Measurements from ENCODE around the gene CES4A.
"Not testable (repeated sequence)": the region's sequence is repeated elsewhere in the genome, so short reads cannot be mapped to it uniquely, and the experiment has no call there.

CES4A gene

GRCh38 chr16:66993558-66993957 lies 5.2 kb downstream of the CES4A start:
- not testable (repeated sequence) for H3K4me1 ChIP-seq (ENCODE audit: control insufficient read depth, insufficient read depth, low read length); H3K27ac ChIP-seq (ENCODE audit: low read depth, low read length); H3K4me3 ChIP-seq (ENCODE audit: low read depth, low read length); H3K36me3 ChIP-seq (ENCODE audit: control insufficient read depth, insufficient read depth, low read length); H3K9ac ChIP-seq (ENCODE audit: low read length); H3K9me3 ChIP-seq (ENCODE audit: control insufficient read depth, insufficient read depth, low read depth, low read length)
- H3K27me3 ChIP-seq (ENCODE audit: control insufficient read depth, insufficient read depth, low read length) = peaks cover 17% of the 10 kb centered on the region

GRCh38 chr16:66996324-66996982 lies 8.1 kb downstream of the CES4A start:
- Histone ChIP-seq H3K9ac (ENCODE audit: low read length) (no peak overlapping the region), H3K9me3 (ENCODE audit: control insufficient read depth, insufficient read depth, low read depth, low read length) (no peaks in the 10 kb centered on the region), H3K36me3 (ENCODE audit: control insufficient read depth, insufficient read depth, low read length) (no peaks in the 10 kb centered on the region), H3K27ac (ENCODE audit: low read depth, low read length) (no peak overlapping the region), H3K4me3 (ENCODE audit: low read depth, low read length) (no peak overlapping the region), H3K4me1 (ENCODE audit: control insufficient read depth, insufficient read depth, low read length) (peaks cover 4% of the 10 kb centered on the region; the same call in 1 of the 2 replicates), H3K27me3 (ENCODE audit: control insufficient read depth, insufficient read depth, low read length) (peaks cover 45% of the 10 kb centered on the region)

GRCh38 chr16:66996983-66997358 lies 8.6 kb downstream of the CES4A start:
- Histone ChIP-seq H3K9ac (ENCODE audit: low read length) (no peak overlapping the region), H3K4me1 (ENCODE audit: control insufficient read depth, insufficient read depth, low read length) (peaks cover 5% of the 10 kb centered on the region; the same call in 1 of the 2 replicates), H3K27me3 (ENCODE audit: control insufficient read depth, insufficient read depth, low read length) (peaks cover 50% of the 10 kb centered on the region), H3K4me3 (ENCODE audit: low read depth, low read length) (no peak overlapping the region), H3K36me3 (ENCODE audit: control insufficient read depth, insufficient read depth, low read length) (no peaks in the 10 kb centered on the region), H3K9me3 (ENCODE audit: control insufficient read depth, insufficient read depth, low read depth, low read length) (no peaks in the 10 kb centered on the region), H3K27ac (ENCODE audit: low read depth, low read length) (no peak overlapping the region)

DNA sequence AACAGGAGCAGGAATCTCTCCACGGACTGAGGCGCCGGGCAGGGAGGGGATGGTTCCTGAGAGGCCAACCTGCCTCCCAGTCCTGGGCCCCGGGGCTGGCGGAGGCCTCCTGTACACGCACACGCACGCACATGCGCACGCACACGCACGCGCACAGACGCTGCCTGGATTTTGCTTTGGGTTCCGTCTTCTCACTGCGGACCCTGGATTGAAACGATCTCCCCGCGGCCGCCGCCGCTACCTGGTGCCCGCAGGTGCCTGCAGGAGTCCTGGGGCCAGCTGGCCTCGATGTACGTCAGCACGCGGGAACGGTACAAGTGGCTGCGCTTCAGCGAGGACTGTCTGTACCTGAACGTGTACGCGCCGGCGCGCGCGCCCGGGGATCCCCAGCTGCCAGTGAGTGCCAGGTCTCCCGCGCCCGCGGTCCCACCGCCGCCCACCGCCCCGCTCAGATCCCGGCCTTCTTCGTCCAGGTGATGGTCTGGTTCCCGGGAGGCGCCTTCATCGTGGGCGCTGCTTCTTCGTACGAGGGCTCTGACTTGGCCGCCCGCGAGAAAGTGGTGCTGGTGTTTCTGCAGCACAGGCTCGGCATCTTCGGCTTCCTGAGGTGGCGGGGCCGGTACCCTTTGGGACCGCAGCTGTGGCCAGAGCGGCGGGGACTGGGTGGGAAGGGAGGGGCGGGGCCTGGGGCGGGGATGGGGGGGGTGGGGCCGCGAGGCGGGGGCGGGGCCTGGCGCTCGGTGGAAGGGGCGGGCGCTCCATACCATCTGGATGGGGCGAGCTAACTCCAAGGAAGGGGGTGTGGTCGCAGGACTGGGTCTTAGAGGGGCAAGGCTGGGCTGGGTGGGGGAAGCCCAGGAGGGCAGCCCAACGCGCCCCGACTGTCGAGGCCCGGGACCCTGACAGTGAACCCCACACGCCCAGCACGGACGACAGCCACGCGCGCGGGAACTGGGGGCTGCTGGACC lies 12.3 kb downstream of the CES4A start:
- Histone ChIP-seq H3K36me3 (ENCODE audit: control insufficient read depth, insufficient read depth, low read length) (no peaks in the 10 kb centered on the region), H3K27ac (ENCODE audit: low read depth, low read length) (no peak overlapping the region), H3K4me3 (ENCODE audit: low read depth, low read length) (peak overlapping the region; percentile 76), H3K9ac (ENCODE audit: low read length) (no peak overlapping the region), H3K27me3 (ENCODE audit: control insufficient read depth, insufficient read depth, low read length) (peaks cover 73% of the 10 kb centered on the region), H3K4me1 (ENCODE audit: control insufficient read depth, insufficient read depth, low read length) (peaks cover 5% of the 10 kb centered on the region; the same call in 1 of the 2 replicates), H3K9me3 (ENCODE audit: control insufficient read depth, insufficient read depth, low read depth, low read length) (no peaks in the 10 kb centered on the region)

GRCh38 chr16:67001726-67002125 lies 13.3 kb downstream of the CES4A start:
- Histone ChIP-seq H3K36me3 (ENCODE audit: control insufficient read depth, insufficient read depth, low read length) (no peaks in the 10 kb centered on the region), H3K4me3 (ENCODE audit: low read depth, low read length) (no peak overlapping the region), H3K27ac (ENCODE audit: low read depth, low read length) (no peak overlapping the region), H3K9me3 (ENCODE audit: control insufficient read depth, insufficient read depth, low read depth, low read length) (no peaks in the 10 kb centered on the region), H3K27me3 (ENCODE audit: control insufficient read depth, insufficient read depth, low read length) (peaks cover 73% of the 10 kb centered on the region), H3K4me1 (ENCODE audit: control insufficient read depth, insufficient read depth, low read length) (peaks cover 5% of the 10 kb centered on the region; the same call in 1 of the 2 replicates), H3K9ac (ENCODE audit: low read length) (no peak overlapping the region)

DNA sequence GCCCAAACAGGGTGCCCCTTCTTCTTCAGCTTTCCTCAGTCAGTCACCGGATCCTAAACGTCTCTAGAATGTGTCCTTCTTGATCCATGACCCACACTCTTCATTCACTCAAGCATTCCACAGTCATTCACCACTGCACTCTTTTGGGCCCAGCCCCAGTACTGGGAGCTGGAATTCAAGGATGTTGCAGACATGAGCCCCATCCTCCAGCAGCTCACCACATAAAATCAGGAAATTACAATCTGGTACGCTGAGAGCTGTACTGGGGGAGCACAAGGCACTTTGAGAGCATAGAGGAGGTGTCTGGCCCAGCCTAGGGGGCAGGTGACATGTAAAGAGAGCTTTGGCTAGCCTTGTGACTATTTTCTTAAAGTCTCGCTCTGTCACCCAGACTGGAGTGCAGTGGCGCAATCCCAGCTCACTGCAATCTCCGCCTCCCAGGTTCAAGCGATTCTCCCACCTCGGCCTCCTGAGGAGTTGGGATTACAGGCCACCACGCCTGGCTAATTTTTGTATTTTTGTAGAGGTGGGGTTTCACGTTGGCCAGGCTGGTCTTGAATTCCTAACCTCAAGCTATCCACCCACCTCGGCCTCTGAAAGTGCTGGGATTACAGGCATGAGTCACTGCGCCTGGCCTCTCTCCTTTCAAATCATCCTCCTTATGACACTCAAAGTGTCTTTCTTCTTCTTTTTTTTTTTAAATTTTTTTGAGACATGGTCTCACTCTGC lies 18.7 kb downstream of the CES4A start:
- H3K27ac ChIP-seq (ENCODE audit: low read depth, low read length) = no peak overlapping the region
- H3K9me3 ChIP-seq (ENCODE audit: control insufficient read depth, insufficient read depth, low read depth, low read length) = no peaks in the 10 kb centered on the region
- H3K4me3 ChIP-seq (ENCODE audit: low read depth, low read length) = no peak overlapping the region
- H3K27me3 ChIP-seq (ENCODE audit: control insufficient read depth, insufficient read depth, low read length) = peaks cover 24% of the 10 kb centered on the region
- H3K36me3 ChIP-seq (ENCODE audit: control insufficient read depth, insufficient read depth, low read length) = no peaks in the 10 kb centered on the region
- H3K9ac ChIP-seq (ENCODE audit: low read length) = no peak overlapping the region
- H3K4me1 ChIP-seq (ENCODE audit: control insufficient read depth, insufficient read depth, low read length) = no peaks in the 10 kb centered on the region

- Histone ChIP-seq H3K4me1 (ENCODE audit: control insufficient read depth, insufficient read depth, low read length) (peaks cover 6% of the 10 kb centered on the region; the same call in 1 of the 2 replicates), H3K27me3 (ENCODE audit: control insufficient read depth, insufficient read depth, low read length) (peaks cover 22% of the 10 kb centered on the region), H3K27ac (ENCODE audit: low read depth, low read length) (no peak overlapping the region), H3K4me3 (ENCODE audit: low read depth, low read length) (no peak overlapping the region), H3K36me3 (ENCODE audit: control insufficient read depth, insufficient read depth, low read length) (no peaks in the 10 kb centered on the region), H3K9me3 (ENCODE audit: control insufficient read depth, insufficient read depth, low read depth, low read length) (no peaks in the 10 kb centered on the region), H3K9ac (ENCODE audit: low read length) (no peak overlapping the region)
Observed at GRCh38 chr16:67009158-67009557, 20.8 kb downstream of the CES4A start.

GRCh38 chr16:67011274-67011673 lies 22.9 kb downstream of the CES4A start:
- Histone ChIP-seq H3K36me3 (ENCODE audit: control insufficient read depth, insufficient read depth, low read length) (no peaks in the 10 kb centered on the region), H3K9ac (ENCODE audit: low read length) (no peak overlapping the region), H3K4me3 (ENCODE audit: low read depth, low read length) (no peak overlapping the region), H3K9me3 (ENCODE audit: control insufficient read depth, insufficient read depth, low read depth, low read length) (no peaks in the 10 kb centered on the region), H3K4me1 (ENCODE audit: control insufficient read depth, insufficient read depth, low read length) (peaks cover 11% of the 10 kb centered on the region; the same call in 1 of the 2 replicates), H3K27ac (ENCODE audit: low read depth, low read length) (no peak overlapping the region), H3K27me3 (ENCODE audit: control insufficient read depth, insufficient read depth, low read length) (peaks cover 37% of the 10 kb centered on the region)

- H3K4me3 ChIP-seq (ENCODE audit: low read depth, low read length) = peak overlapping the region; percentile 51
- H3K9me3 ChIP-seq (ENCODE audit: control insufficient read depth, insufficient read depth, low read depth, low read length) = no peaks in the 10 kb centered on the region
- H3K27me3 ChIP-seq (ENCODE audit: control insufficient read depth, insufficient read depth, low read length) = peaks cover 40% of the 10 kb centered on the region
- peaks cover 11% of the 10 kb centered on the region; the same call in 1 of the 2 replicates for H3K4me1 ChIP-seq (ENCODE audit: control insufficient read depth, insufficient read depth, low read length)
- H3K27ac ChIP-seq (ENCODE audit: low read depth, low read length) = no peak overlapping the region
- no peak overlapping the region for H3K9ac ChIP-seq (ENCODE audit: low read length)
- no peaks in the 10 kb centered on the region for H3K36me3 ChIP-seq (ENCODE audit: control insufficient read depth, insufficient read depth, low read length)
Observed at GRCh38 chr16:67013233-67013822, 24.9 kb downstream of the CES4A start.

- H3K9me3 ChIP-seq (ENCODE audit: control insufficient read depth, insufficient read depth, low read depth, low read length) = no peaks in the 10 kb centered on the region
- no peak overlapping the region for H3K9ac ChIP-seq (ENCODE audit: low read length)
- no peaks in the 10 kb centered on the region for H3K36me3 ChIP-seq (ENCODE audit: control insufficient read depth, insufficient read depth, low read length)
- no peak overlapping the region for H3K27ac ChIP-seq (ENCODE audit: low read depth, low read length)
- peaks cover 11% of the 10 kb centered on the region; the same call in 1 of the 2 replicates for H3K4me1 ChIP-seq (ENCODE audit: control insufficient read depth, insufficient read depth, low read length)
- H3K4me3 ChIP-seq (ENCODE audit: low read depth, low read length) = peak overlapping the region; percentile 51
- H3K27me3 ChIP-seq (ENCODE audit: control insufficient read depth, insufficient read depth, low read length) = peaks cover 40% of the 10 kb centered on the region
Observed at GRCh38 chr16:67013823-67014633, 25.6 kb downstream of the CES4A start.
